IgD-negative memory B cell (primary cell): ENCODE measurements around the gene FCGBP. TPM values are rescaled to one million over a fixed set of nuclear protein-coding genes. Genes with fewer than 3 reads are reported as not detected.
A peak's percentile ranks its signal among the peaks of the same experiment; 100 is the strongest.
"Not testable (repeated sequence)": the region's sequence is repeated elsewhere in the genome, so short reads cannot be mapped to it uniquely, and the experiment has no call there.

Experiments
- H3K27ac Mint-ChIP-seq, 3 donors: one replicate each; pipeline ENCODE4 v1.8.0; 2020 to 2022; ENCODE audit warnings: mild to moderate bottlenecking in 3 of 3, mixed read lengths in 3 of 3, moderate library complexity in 1 of 3
- H3K27me3 Mint-ChIP-seq: one replicate; pipeline ENCODE4 v1.8.0; 2021; ENCODE audit warnings: mixed read lengths
- H3K36me3 Mint-ChIP-seq: one replicate; pipeline ENCODE4 v1.8.0; 2020; ENCODE audit warnings: mild to moderate bottlenecking, mixed read lengths
- H3K4me1 Mint-ChIP-seq, 3 donors: one replicate each; pipeline ENCODE4 v1.8.0; 2020 to 2022; ENCODE audit warnings: mixed read lengths in 3 of 3, mild to moderate bottlenecking in 1 of 3
- H3K4me3 Mint-ChIP-seq, 4 donors: one replicate each; pipeline ENCODE4 v1.8.0; 2020 to 2022; ENCODE audit warnings: mild to moderate bottlenecking in 4 of 4, mixed read lengths in 4 of 4, moderate library complexity in 3 of 4
- H3K9me3 Mint-ChIP-seq, 3 donors: one replicate each; pipeline ENCODE4 v1.8.0; 2020 to 2021; ENCODE audit warnings: mixed read lengths in 3 of 3, mild to moderate bottlenecking in 1 of 3
- polyA plus RNA-seq: library from polyadenylated mRNA; unstranded; fragments of 300-500 nt; fragmentation: Illumina TruSeq; gene quantifications from one replicate; pipeline ENCODE4 v1.2.3, GENCODE V29; 2021

Gene FCGBP
- polyA plus RNA-seq, 1 donor from 2014 or later, result 0.25 TPM

DNA sequence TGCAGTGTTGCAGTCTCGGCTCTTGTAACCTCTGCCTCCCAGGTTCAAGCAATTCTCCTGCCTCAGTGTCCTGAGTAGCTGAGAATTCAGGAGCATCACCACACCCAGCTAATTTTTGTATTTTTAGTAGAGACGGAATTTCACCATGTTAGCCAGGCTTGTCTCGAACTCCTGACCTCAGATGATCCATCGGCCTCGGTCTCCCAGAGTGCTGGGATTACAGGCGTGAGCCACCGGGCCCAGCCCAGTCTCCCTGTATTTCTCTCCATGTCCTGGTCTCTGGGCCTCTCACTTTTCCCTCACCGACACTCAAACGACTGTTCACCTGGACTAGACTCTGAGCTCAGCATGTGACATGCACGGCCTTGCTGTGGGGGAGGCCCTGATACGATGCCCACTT lies 39.3 kb downstream of the FCGBP start:
- H3K4me3 Mint-ChIP-seq, H3K4me1 Mint-ChIP-seq, H3K27me3 Mint-ChIP-seq, H3K9me3 Mint-ChIP-seq, H3K27ac Mint-ChIP-seq, H3K36me3 Mint-ChIP-seq: not testable (repeated sequence)

DNA sequence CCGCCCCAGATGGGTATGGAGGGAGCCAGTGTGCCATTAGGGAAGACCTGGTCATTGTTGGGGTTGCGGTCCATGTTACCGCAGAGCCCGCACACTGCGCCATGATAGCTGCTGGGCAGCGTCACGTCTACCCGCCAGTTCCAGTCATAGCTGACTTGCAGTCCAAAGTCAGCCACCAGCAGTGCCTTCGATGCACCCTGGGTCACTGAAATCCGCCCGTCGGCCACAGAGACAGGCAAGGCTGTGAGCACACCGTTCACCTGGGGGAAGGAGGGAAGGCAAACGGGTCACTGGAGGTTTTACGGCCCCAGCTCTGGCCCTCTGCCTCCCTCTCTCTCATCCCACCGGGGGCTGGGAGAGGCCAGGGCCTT lies 40.2 kb downstream of the FCGBP start:
- not testable (repeated sequence) for H3K27me3 Mint-ChIP-seq, H3K36me3 Mint-ChIP-seq, H3K4me1 Mint-ChIP-seq

DNA sequence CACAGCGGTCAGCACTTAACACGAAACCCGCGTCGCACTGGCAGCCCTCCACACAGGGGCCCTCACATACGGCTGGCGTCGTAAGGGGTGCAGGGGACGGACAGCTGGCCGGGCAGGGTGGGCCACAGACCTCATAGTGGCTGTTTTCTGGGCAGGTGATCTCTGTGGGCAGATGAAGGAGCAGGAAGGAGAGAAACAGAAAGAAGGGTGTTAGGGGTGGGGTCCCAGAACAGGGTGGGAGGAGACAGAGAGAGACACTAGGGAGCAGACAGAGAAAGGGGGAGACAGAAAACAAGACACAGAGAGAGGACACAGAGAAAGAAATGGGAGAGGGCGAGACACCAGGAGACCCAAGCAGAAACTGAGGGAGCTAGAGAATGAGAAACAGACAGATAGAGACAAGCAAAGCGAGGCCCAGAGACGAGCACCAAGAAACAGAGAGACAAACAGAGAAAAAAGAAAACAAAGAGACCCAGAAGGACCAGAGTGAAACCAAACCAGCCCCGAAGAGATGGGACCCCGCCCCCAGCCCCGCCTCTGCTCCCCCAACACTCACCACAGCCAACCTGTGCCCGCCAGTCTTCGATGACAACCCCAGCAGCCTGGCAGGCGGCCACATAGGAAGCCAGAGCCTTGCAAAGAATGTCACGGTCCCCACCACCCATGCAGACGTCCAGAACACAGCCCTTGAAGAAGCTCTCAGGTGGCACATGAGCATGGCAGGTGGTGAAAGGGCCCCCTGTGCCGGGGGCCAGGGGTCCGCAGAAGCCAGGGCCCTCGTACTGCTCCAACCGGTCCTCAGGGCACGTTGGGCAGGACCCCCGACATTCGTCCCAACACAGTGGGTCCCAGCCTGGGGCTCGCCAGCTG lies 40.8 kb downstream of the FCGBP start:
- H3K27ac Mint-ChIP-seq, H3K4me1 Mint-ChIP-seq, H3K4me3 Mint-ChIP-seq, H3K36me3 Mint-ChIP-seq, H3K9me3 Mint-ChIP-seq, H3K27me3 Mint-ChIP-seq: not testable (repeated sequence)

More for the DNA sequence above, 40.2 kb downstream of the FCGBP start:
- not testable (repeated sequence) for H3K4me3 Mint-ChIP-seq, H3K27ac Mint-ChIP-seq, H3K9me3 Mint-ChIP-seq

DNA sequence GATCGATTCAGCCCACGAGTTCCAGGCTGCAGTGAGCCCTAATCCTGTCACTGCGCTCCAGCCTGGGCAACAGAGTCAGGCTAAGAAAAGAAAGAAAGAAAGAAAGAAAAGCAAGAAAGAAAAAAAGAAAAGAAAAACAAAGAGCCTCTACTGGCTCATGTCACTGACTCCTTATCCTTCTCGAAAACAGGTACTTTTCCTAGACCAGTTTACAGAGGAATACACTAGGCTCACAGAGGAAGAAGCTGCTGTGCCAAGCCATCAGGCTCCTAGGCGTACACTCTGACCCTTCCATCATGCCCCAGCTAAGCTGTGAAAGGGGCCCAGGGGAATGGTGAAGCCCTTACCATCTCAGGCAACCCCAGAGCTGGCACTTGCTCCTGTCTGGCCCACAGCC lies 41.9 kb downstream of the FCGBP start:
- not testable (repeated sequence) for H3K27me3 Mint-ChIP-seq, H3K4me3 Mint-ChIP-seq, H3K36me3 Mint-ChIP-seq, H3K27ac Mint-ChIP-seq, H3K4me1 Mint-ChIP-seq, H3K9me3 Mint-ChIP-seq

DNA sequence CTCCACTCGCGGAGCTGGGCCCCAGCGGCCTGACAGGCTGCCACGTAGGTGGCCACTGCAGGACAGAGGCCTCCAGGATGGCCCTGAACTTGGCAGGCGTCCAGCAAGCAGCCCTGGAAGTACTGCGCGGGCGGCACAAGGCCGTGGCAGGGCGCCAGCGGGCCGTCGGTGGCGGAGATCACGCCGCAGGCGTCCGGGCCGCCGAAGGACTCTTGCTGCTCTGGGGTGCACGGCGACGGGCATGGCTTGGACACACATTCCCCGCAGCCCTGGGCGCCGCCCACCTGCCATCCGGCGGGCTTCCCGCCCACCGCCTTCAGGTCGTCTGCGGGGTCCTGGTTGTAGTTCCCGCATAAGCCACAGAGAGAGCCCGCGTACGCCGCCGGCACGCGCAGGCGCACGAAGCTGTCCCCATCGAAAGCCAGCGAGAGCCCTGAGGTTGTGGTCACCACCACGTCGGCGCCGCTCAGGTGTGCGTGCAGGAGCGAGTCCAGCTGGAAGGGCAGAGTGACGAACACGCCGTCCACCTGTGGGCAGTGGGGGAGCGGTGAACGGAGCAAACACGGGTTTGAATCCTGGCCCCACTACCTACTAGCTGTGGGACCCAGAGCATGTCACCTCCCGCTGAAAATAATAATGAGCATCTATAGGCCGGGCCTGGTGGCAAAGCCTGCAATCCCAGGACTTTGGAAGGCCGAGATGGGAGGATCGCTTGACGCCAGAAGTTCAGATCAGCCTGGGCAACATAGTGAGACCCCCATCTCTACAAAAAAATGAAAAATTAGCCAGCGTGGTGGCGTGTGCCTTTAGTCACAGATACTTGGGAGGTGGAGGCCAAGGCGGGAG lies 42.6 kb downstream of the FCGBP start:
- H3K4me1 Mint-ChIP-seq, H3K27ac Mint-ChIP-seq, H3K9me3 Mint-ChIP-seq, H3K27me3 Mint-ChIP-seq, H3K36me3 Mint-ChIP-seq: not testable (repeated sequence)
- peak overlapping the region in 2 of 4 donors; percentile 25 to 70 for H3K4me3 Mint-ChIP-seq

DNA sequence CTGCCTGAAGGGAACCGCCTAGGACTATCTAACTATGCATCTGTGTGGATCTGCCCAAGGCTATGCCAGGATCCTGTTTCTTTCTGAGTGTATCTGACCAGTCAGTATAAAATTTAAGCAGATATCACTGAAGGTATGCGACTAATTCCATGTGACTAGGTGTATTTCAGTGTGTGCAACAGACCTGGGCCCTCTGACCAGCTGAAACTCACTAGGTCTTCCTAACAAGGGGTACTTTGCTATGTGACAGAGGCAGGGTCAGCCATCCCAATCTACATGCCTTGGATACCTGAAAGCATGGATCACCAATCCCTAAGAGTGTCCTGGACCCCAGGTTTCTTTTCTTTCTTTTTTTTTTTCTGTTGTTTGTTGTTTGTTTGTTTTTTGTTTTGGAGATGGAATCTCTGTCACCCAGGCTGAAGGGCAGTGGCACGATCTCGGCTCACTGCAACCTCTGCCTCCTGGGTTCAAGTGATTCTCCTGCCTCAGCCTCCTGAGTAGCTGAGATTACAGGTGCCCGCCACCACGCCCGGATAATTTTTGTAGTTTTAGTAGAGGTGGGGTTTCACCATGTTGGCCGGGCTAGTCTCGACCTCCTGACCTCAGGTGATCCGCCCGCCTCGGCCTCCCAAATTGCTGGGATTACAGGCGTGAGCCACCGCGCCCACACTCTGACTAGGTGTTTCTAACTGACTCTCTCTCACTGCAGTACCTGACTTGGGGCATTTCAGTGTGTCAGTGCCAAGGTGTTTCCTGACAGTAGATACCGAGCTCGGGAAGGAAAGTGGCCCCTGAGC lies 43.5 kb downstream of the FCGBP start:
- Mint-ChIP-seq H3K36me3 (peaks cover 1% of the 10 kb centered on the region), H3K9me3 (no peaks in the 10 kb centered on the region), H3K4me1 (no peaks in the 10 kb centered on the region), H3K27ac (peak overlapping the region in 1 of 3 donors; percentile 69), H3K4me3 (peak overlapping the region in 1 of 4 donors; percentile 74), H3K27me3 (no peaks in the 10 kb centered on the region)

DNA sequence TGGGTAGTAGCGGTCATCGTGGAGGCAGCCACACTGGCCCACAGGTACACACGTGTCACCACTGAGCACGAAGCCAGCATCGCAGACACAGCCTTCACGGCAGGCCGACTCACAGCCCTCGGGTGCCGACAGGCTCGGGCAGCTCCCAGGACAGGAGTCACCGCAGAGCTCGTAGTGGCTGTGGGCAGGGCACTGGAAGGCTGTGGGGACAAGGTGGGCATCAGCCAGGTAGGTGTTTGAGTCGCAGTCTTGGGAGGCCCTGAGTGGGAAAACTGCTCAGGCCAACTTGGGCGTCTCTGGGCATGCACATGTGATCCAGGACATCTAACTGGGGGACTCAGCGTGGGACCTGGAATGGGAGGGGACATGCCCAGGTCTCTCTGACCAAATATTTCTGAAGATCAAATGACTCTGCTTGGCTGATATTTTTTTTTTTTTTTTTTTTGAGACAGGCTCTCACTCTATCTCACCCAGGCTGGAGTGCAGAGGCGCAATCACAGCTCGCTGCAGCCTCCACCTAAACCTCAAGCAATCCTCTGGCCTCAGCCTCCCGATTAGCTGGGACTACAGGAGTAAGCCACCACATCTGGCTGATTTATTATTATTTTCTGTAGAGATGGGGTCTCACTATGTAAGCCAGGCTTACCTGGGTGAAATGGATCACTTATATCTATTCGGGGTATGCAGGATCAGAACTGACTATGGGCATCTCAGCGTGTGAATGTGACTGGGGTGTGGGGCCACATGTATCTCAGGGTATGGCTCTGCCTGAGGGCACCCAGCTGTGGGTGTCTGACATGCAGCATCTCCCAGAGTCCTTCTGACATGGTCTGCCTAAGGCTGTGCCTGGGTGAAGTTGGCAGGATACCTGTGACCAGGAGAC lies 44.3 kb downstream of the FCGBP start:
- not testable (repeated sequence) for H3K36me3 Mint-ChIP-seq, H3K4me3 Mint-ChIP-seq, H3K27ac Mint-ChIP-seq, H3K9me3 Mint-ChIP-seq, H3K4me1 Mint-ChIP-seq, H3K27me3 Mint-ChIP-seq

DNA sequence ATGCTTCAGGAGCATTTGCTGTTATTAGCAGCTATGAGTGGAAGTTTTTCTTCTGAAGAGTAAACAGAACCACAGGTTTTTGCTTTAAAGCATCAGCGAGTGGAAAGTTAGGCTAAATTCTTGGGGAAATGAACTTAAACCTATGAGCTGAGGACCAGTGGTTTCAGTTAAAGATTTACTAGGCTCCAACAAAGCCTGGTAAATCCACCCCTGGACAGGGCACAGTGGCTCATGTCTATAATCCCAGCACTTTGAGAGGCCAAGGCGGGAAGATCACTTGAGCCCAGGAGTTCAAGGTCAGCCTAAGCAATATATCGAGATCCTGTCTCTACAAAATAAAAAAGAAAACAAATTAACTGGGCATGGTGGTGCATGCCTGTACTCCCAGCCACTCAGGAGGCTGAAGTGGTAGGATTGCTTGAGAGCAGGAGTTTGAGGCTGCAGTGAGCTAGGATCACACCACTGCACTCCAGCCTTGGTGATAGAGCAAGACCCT lies 46.9 kb downstream of the FCGBP start:
- not testable (repeated sequence) for H3K27ac Mint-ChIP-seq, H3K4me1 Mint-ChIP-seq, H3K4me3 Mint-ChIP-seq, H3K36me3 Mint-ChIP-seq, H3K9me3 Mint-ChIP-seq, H3K27me3 Mint-ChIP-seq

DNA sequence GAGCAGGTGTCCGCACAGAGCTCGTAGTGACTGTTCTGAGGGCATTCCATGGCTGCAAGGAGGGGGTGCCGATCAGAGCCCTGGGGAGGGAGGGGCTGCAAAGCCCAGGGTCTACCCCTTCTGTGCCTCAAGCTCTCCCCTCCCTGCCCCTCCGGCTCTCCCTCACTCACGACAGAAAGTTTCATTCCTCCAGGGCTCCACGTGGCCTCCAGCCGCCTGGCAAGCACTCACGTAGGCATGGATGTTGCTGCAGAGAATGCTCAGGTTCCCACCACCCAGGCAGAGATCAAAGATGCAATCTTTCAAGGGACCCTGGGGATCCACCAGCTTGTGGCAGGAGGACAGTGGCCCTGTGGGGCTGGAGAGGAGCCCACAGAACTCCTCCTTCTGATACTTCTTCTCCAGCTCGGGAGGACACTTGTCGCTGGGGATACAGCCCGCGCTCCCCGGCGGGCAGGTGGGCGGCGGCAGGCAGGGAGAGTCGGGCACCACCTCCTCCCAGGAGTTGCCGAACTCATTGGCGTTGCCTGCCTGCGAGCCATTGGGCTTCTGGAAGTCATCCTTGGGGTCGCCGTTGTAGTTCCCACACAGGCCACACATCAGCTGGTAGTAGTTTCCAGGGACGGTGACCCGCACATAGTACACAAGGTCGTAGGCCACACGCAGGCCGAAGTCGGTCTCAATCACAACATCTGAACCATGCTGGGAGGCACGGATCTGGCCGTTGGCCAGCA lies 48.4 kb downstream of the FCGBP start:
- H3K4me3 Mint-ChIP-seq, H3K9me3 Mint-ChIP-seq, H3K4me1 Mint-ChIP-seq, H3K27ac Mint-ChIP-seq, H3K27me3 Mint-ChIP-seq, H3K36me3 Mint-ChIP-seq: not testable (repeated sequence)

DNA sequence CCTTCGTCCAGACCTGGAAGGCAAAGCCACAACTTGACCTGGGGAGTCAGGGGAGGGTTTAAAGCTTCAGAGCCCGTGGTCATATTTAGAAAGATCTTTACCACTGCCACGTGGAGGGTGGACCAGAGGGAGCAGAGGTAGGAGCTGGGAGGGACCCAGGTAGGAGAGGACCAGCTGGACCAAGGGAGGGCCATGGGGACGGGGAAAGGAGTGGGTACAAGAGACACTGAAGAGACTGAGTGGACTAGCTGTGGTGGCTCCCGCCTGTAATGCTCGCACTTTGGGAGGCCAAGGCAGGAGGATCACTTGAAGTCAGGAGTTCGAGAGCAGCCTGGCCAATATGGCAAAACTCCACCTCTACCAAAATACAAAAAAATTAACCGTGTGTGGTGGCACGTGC lies 49.7 kb downstream of the FCGBP start:
- not testable (repeated sequence) for H3K36me3 Mint-ChIP-seq, H3K9me3 Mint-ChIP-seq, H3K27me3 Mint-ChIP-seq, H3K4me1 Mint-ChIP-seq, H3K4me3 Mint-ChIP-seq, H3K27ac Mint-ChIP-seq

Other genes with a start within 250 kb of the FCGBP start
- gene LGALS14, start 230.2 kb downstream of the FCGBP start, polyA plus RNA-seq, result not detected
- gene CLC, start 196.6 kb downstream of the FCGBP start, polyA plus RNA-seq, result not detected
- gene LEUTX, start 155.8 kb downstream of the FCGBP start, polyA plus RNA-seq, result not detected
- 16.9 TPM for gene DYRK1B, start 100.5 kb downstream of the FCGBP start, polyA plus RNA-seq
- gene FBL, start 88.3 kb downstream of the FCGBP start, polyA plus RNA-seq, result 183 TPM
- gene PSMC4, start 36.5 kb upstream of the FCGBP start, polyA plus RNA-seq, result 98.9 TPM
- gene ZNF546, start 62.4 kb upstream of the FCGBP start, polyA plus RNA-seq, result 3.6 TPM
- 10.8 TPM for gene ZNF780B, start 121.6 kb upstream of the FCGBP start, polyA plus RNA-seq
- gene ZNF780A, start 156.3 kb upstream of the FCGBP start, polyA plus RNA-seq, result 9.6 TPM